ENCODE data around the gene GP1BB. TPM values are rescaled to one million over a fixed set of nuclear protein-coding genes. Genes with fewer than 3 reads are reported as not detected.
A peak's percentile ranks its signal among the peaks of the same experiment; 100 is the strongest.

Gene GP1BB
- total RNA-seq, 4 donors from 2014 or later = 1.4 to 3.5 (median 2.3) TPM; not detected in 1

DNA sequence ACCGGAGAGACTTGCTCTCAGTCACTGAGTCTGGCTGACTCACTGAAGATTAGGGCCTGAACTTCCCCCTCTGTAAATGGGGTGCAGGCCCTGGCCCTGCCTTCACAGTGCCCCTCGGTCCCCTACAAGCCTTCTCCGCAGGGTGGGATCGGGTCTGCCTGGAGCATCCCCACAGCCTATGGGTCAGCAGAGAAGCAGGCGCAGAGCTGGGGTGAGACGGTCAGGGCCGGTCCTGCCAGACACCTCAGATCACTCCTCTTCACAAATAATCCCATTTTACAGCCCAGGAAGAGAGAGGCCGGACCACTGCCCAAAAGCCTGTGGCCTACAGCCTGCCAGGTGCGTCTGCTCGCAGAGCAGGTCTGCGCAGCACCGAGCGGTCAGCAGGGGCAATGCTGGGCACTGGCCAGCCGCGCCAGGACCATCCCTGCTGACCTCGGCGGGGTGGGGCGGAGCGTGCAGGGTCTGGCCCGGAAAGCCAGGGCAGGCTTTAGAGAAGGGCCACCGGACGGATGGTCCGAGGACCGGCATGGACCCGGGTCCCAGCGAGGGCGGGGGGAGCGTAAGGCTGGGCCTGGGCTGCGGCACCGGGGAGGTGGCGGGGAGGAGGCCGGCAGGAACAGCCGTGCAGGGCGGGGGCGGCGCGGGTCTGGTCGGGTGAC is 9.6 kb upstream of the GP1BB start:
- Histone ChIP-seq H3K27ac (no peak overlapping the region), H3K27me3 (peaks cover 0 to 6% (median 4%) of the 10 kb centered on the region in 3 donors), H3K4me1 (peaks cover 13 to 26% of the 10 kb centered on the region in 2 donors), H3K4me3 (peak overlapping the region; percentile 53 to 59 (median 55)), H3K36me3 (no peaks in the 10 kb centered on the region), H3K9me3 (no peaks in the 10 kb centered on the region)
- ATAC-seq (peak; percentile 8 to 22), DNase-seq (no peak)
- intact Hi-C loops (cut with DNase I; ENCODE audit: low total_unique reads) = no loop called here
- in situ Hi-C loops (cut with MboI; ENCODE audit: low sequenced_read_pairs in 4 of 4) = loop anchor here in 1 of 4 donors (5.0 kb wide), 1 partner anchor 36 kb away; no protein-coding TSS in a partner anchor
- no peak for TF ChIP-seq POLR2A (IDR thresholded peaks at IDR 0.05)
- TF ChIP-seq, protein P1, sequence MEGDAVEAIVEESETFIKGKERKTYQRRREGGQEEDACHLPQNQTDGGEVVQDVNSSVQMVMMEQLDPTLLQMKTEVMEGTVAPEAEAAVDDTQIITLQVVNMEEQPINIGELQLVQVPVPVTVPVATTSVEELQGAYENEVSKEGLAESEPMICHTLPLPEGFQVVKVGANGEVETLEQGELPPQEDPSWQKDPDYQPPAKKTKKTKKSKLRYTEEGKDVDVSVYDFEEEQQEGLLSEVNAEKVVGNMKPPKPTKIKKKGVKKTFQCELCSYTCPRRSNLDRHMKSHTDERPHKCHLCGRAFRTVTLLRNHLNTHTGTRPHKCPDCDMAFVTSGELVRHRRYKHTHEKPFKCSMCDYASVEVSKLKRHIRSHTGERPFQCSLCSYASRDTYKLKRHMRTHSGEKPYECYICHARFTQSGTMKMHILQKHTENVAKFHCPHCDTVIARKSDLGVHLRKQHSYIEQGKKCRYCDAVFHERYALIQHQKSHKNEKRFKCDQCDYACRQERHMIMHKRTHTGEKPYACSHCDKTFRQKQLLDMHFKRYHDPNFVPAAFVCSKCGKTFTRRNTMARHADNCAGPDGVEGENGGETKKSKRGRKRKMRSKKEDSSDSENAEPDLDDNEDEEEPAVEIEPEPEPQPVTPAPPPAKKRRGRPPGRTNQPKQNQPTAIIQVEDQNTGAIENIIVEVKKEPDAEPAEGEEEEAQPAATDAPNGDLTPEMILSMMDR (IDR thresholded peaks at IDR 0.05 in 4 of 5, conservative IDR thresholded peaks at IDR 0.05 in 1 of 5) = no peak

DNA sequence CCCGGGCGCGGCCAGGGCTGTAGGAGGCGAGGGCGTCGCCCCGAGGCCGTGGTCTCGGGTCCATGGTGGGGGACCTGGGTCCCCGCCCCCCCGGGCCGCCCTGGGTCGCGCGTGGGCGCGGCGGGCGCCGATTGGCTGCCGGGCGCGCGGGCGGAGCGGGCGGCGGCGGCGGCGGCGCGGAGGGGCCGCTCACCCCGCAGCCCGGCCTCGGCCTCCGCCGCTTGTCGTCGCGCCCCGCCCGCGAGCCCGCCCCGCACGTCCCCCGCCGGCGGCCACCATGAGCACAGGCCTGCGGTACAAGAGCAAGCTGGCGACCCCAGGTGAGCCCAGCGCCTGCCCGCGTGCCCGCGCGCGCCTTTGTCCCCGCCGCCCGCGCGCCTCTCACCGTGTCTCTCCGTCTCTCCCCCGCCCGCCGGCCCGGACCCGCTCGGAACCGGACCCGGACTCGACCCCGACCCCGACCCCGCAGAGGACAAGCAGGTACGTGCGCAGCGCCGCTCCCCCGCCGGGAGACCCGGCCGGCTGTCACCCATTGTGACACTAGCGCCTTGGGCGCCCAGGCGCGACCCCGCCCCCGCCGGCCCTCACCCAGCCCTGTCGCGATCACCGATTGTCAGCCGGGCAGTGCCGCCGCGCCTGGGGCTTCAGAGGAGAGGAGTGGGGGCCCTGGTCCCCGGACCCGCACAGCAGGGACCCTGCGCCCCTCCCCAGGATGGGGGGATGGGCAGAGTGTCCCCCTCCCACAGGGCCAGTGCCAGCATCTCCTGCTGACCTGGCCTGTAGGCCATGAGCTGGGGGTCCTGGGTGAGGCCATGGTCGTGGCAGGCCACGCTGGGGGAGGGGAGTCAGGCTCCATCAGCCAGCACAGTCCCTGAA is 8.8 kb upstream of the GP1BB start, which contains the start of gene SEPTIN5:
Gene SEPTIN5, plus strand, starts transcription at position 192 of the 876 bp plus-strand sequence. Its CDS starts 86 bp downstream, at position 278.
- Histone ChIP-seq H3K4me3 (peak within 1 kb of the TSS; percentile 59 to 70 (median 64)), H3K27ac (peak within 1 kb of the TSS; percentile 15 to 34 (median 26)), H3K4me1 (peaks cover 7 to 23% of the 10 kb centered on the region in 2 donors), H3K27me3 (peaks cover 0 to 6% (median 4%) of the 10 kb centered on the region in 3 donors), H3K9me3 (no peaks in the 10 kb centered on the region), H3K36me3 (no peaks in the 10 kb centered on the region)
- DNase-seq = no peak
- peak; percentile 24 to 25 for ATAC-seq
- TF ChIP-seq, protein P1 (IDR thresholded peaks at IDR 0.05 in 4 of 5, conservative IDR thresholded peaks at IDR 0.05 in 1 of 5) = no peak
- TF ChIP-seq POLR2A (IDR thresholded peaks at IDR 0.05) = no peak
- intact Hi-C loops (cut with DNase I; ENCODE audit: low total_unique reads) (no loop called here), in situ Hi-C loops (cut with MboI; ENCODE audit: low sequenced_read_pairs in 4 of 4) (loop anchor here in 1 of 4 donors (5.0 kb wide), 1 partner anchor 37 kb away; no protein-coding TSS in a partner anchor)

DNA sequence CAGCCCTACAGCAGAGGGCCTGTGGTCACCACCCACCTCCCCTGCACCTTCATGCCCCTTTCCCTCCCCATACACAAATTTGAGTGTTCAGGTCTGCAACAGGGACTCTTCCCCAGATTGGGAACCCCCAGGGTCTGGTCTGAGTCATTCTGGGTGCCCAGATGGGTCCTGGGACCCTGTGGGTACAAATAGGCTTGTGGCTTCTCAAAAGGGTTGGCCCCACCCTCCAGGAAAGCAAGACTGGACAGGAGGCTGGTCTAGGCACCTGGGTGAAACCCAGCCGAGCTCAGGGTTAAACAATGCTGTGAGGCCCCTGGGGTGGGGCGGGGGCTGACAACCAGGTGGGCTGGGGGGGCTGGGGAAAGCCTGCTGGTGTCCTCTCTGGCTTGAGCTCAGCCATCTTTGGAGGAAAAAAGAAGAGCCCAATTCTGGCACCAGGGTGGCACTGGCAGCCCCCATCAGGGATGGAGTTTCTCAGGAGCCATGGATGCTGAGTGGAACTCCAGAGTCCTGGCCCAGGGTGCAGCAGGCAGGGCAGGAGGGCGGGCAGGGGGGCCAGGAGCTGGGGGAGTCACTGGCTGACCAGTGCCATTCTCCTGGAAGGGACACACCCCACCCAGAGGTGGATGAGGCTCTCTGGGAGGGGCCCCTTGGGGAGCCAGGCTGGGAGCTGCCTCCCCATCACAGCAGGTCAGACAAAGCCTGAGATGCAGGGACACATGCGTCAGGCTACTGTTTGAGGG is 8.0 kb upstream of the GP1BB start:
- in situ Hi-C loops (cut with MboI; ENCODE audit: low sequenced_read_pairs in 4 of 4) (no loop called here), intact Hi-C loops (cut with DNase I; ENCODE audit: low total_unique reads) (no loop called here)
- Histone ChIP-seq H3K27me3 (peaks cover 0 to 6% (median 4%) of the 10 kb centered on the region in 3 donors), H3K27ac (peak overlapping the region in 1 of 4 donors; percentile 29), H3K4me3 (peak overlapping the region; percentile 59 to 70 (median 64)), H3K4me1 (peaks cover 4 to 18% of the 10 kb centered on the region in 2 donors), H3K36me3 (no peaks in the 10 kb centered on the region), H3K9me3 (no peaks in the 10 kb centered on the region)
- DNase-seq (no peak), ATAC-seq (no peak)
- TF ChIP-seq POLR2A (IDR thresholded peaks at IDR 0.05) = no peak
- TF ChIP-seq, protein P1 (IDR thresholded peaks at IDR 0.05 in 4 of 5, conservative IDR thresholded peaks at IDR 0.05 in 1 of 5) = no peak

DNA sequence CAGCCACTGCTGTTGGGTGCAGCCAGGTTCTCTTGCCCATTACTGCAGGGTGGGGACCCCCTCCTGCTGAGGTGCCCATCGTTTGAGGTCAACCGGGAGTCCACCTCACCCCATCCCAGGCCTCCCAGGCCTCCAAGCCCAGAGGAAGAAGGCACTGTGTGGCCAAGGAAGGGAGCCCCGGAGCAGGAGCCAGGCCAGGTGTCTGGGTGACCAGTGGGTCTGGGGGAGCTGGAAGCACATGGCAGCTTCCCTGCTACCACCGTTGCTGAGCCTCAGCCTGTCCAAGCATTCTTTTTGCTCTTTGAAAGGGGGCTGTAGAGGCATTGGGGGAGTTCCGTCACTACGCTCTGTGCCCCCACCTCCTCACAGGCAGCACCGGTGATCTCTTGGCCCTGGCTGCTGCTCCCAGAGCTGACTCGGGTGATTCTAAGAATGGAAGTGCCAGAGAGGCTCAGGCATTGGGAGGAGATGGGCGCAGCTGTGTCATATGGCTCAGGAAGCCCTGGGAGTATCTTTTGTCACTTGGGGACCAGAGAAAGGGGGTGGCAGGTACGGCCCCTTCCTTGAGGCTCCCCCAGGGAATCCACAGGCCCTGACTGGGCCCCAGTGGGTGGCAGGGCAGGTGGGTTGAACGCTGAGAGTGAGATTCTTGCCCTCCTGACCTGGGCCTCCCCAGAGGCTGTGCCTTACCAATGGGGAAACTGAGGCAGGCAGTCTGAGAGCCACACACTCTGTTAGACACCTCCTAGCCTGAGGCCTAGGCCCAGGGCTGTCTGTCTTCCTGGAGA is 7.1 kb upstream of the GP1BB start:
- no peaks in the 10 kb centered on the region for H3K36me3 ChIP-seq
- H3K9me3 ChIP-seq = no peaks in the 10 kb centered on the region
- intact Hi-C loops (cut with DNase I; ENCODE audit: low total_unique reads) (no loop called here), in situ Hi-C loops (cut with MboI; ENCODE audit: low sequenced_read_pairs in 4 of 4) (no loop called here)
- ATAC-seq = no peak
- no peak overlapping the region for H3K4me3 ChIP-seq
- peaks cover 4 to 18% of the 10 kb centered on the region in 2 donors for H3K4me1 ChIP-seq
- no peak for TF ChIP-seq POLR2A (IDR thresholded peaks at IDR 0.05)
- TF ChIP-seq, protein P1 (IDR thresholded peaks at IDR 0.05 in 4 of 5, conservative IDR thresholded peaks at IDR 0.05 in 1 of 5) = no peak
- no peak for DNase-seq
- H3K27ac ChIP-seq = no peak overlapping the region
- H3K27me3 ChIP-seq = peaks cover 0 to 6% (median 4%) of the 10 kb centered on the region in 3 donors
